CD14-positive monocyte (primary cell): Measurements from ENCODE around the gene DOCK10. TPM values are rescaled to one million over a fixed set of nuclear protein-coding genes. Genes with fewer than 3 reads are reported as not detected.

ENCODE experiments used
- DNase-seq, 3 donors: peaks; one replicate each; pipeline ENCODE4 v3.0.0-alpha.2; 2011 to 2022
- H2AFZ ChIP-seq: 2 replicates; pipeline ENCODE4 v1.6.0; 2012; ENCODE audit warnings: mild to moderate bottlenecking, low read depth, low read length, inconsistent platforms; ENCODE audit not compliant: insufficient read depth, poor library complexity, severe bottlenecking
- H3K27ac ChIP-seq, 2 donors: 1 replicate in 1 of 2; 2 replicates in 1 of 2; pipeline ENCODE4 v1.5.1; 2012 to 2013; ENCODE audit warnings: low read length in 2 of 2, control low read depth in 1 of 2, inconsistent platforms in 1 of 2, low read depth in 1 of 2, mild to moderate bottlenecking in 1 of 2
- H3K27me3 ChIP-seq, 2 donors: one replicate each; pipeline versions ENCODE4 v1.6.0 to v1.6.1; 2011 to 2013; ENCODE audit warnings: low read length in 2 of 2; ENCODE audit not compliant: control insufficient read depth in 2 of 2, insufficient read depth in 2 of 2
- H3K36me3 ChIP-seq, 2 donors: replicated peaks in 1 of 2; 1 replicate in 1 of 2; 2 replicates in 1 of 2; pipeline versions ENCODE4 v1.5.1 to v1.6.1; 2012 to 2013; ENCODE audit warnings: low read length in 2 of 2, control low read depth in 1 of 2, inconsistent platforms in 1 of 2, mild to moderate bottlenecking in 1 of 2; ENCODE audit not compliant: insufficient read depth in 2 of 2, control insufficient read depth in 1 of 2
- H3K4me1 ChIP-seq, 2 donors: 1 replicate in 1 of 2; 2 replicates in 1 of 2; pipeline versions ENCODE4 v1.5.1 to v1.6.1; 2012 to 2013; ENCODE audit warnings: low read length in 2 of 2, control low read depth in 1 of 2, inconsistent platforms in 1 of 2, mild to moderate bottlenecking in 1 of 2, moderate library complexity in 1 of 2; ENCODE audit not compliant: insufficient read depth in 2 of 2, control insufficient read depth in 1 of 2
- H3K4me2 ChIP-seq: replicated peaks from 2 replicates; pipeline ENCODE3; 2012; ENCODE audit warnings: low read length, moderate library complexity, mild to moderate bottlenecking; ENCODE audit not compliant: poor library complexity, severe bottlenecking; ENCODE audit errors: extremely low read depth
- H3K4me3 ChIP-seq, 3 experiments: fragments of 200-600 bp in 1 of 3; sonication (generic) in 1 of 3; replicated peaks in 1 of 3; 1 replicate in 2 of 3; 2 replicates in 1 of 3; pipeline ENCODE4 v1.5.1; 2011 to 2013; ENCODE audit warnings: low read length in 3 of 3, mild to moderate bottlenecking in 3 of 3, control low read depth in 2 of 3, low read depth in 2 of 3, inconsistent platforms in 1 of 3, moderate library complexity in 1 of 3
- H3K79me2 ChIP-seq: 2 replicates; pipeline ENCODE4 v1.6.0; 2012; ENCODE audit warnings: mild to moderate bottlenecking, control low read depth, inconsistent platforms, low read length, moderate library complexity; ENCODE audit not compliant: insufficient read depth
- H3K9ac ChIP-seq: 2 replicates; pipeline ENCODE4 v1.6.0; 2017; ENCODE audit warnings: low read length, mild to moderate bottlenecking; ENCODE audit not compliant: insufficient read depth, poor library complexity, severe bottlenecking
- H3K9me3 ChIP-seq, 2 donors: replicated peaks in 1 of 2; 1 replicate in 1 of 2; 2 replicates in 1 of 2; pipeline versions ENCODE4 v1.5.1 to v1.6.1; 2012 to 2013; ENCODE audit warnings: low read length in 2 of 2, control low read depth in 1 of 2; ENCODE audit not compliant: control insufficient read depth in 1 of 2, insufficient read depth in 1 of 2
- H4K20me1 ChIP-seq: 2 replicates; pipeline ENCODE4 v1.6.0; 2012; ENCODE audit warnings: mild to moderate bottlenecking, low read length, control low read depth, moderate library complexity; ENCODE audit not compliant: insufficient read depth
- H3K27ac Mint-ChIP-seq, 7 donors: one replicate each; pipeline ENCODE4 v1.8.0; 2020; ENCODE audit warnings: mild to moderate bottlenecking in 7 of 7, mixed read lengths in 7 of 7, moderate library complexity in 6 of 7, inconsistent platforms in 2 of 7
- H3K27me3 Mint-ChIP-seq, 3 donors: one replicate each; pipeline ENCODE4 v1.8.0; 2021 to 2022; ENCODE audit warnings: low read depth in 3 of 3, mild to moderate bottlenecking in 3 of 3, mixed read lengths in 3 of 3, moderate library complexity in 3 of 3, inconsistent platforms in 1 of 3
- H3K36me3 Mint-ChIP-seq, 2 donors: one replicate each; pipeline ENCODE4 v1.8.0; 2020; ENCODE audit warnings: mixed read lengths in 2 of 2, inconsistent platforms in 1 of 2, mild to moderate bottlenecking in 1 of 2
- H3K4me1 Mint-ChIP-seq: one replicate; pipeline ENCODE4 v1.8.0; 2020; ENCODE audit warnings: mild to moderate bottlenecking, mixed read lengths
- H3K4me3 Mint-ChIP-seq, 2 donors: one replicate each; pipeline ENCODE4 v1.8.0; 2020; ENCODE audit warnings: mild to moderate bottlenecking in 2 of 2, mixed read lengths in 2 of 2, moderate library complexity in 1 of 2
- H3K9me3 Mint-ChIP-seq, 7 donors: one replicate each; pipeline ENCODE4 v1.8.0; 2020 to 2022; ENCODE audit warnings: mixed read lengths in 7 of 7, mild to moderate bottlenecking in 6 of 7, moderate library complexity in 6 of 7, inconsistent platforms in 2 of 7
- CTCF ChIP-seq: fragments of 200-600 bp; IDR thresholded peaks from one replicate; pipeline ENCODE4 v1.8.0; 2022; ENCODE audit warnings: antibody characterized with exemption, mild to moderate bottlenecking
- WGBS: methylation state at CpG from one replicate; pipeline ENCODE4 v1.1.5; 2013; ENCODE audit warnings: missing lambda C conversion rate; ENCODE audit not compliant: insufficient coverage; 5-methylcytosine and 5-hydroxymethylcytosine counted together
- intact Hi-C, 2 donors: fragments of 100-400 bp; cut with micrococcal nuclease; formaldehyde crosslinking; loops; one replicate each; pipeline versions ENCODE4 v1.15.0 to v1.15.1; 2023
- polyA plus RNA-seq, 3 donors: library from polyadenylated mRNA; depleted of rRNA in 1 of 3; unstranded in 2 of 3; stranded (reverse) in 1 of 3; fragments of 300-500 nt in 2 of 3; fragments of >200 nt in 1 of 3; fragmentation: Illumina TruSeq in 2 of 3; gene quantifications; 1 replicate in 2 of 3; 2 replicates in 1 of 3; pipeline ENCODE4 v1.2.3, GENCODE V29; 2012 to 2021

The DOCK10 gene
- polyA plus RNA-seq, 3 donors, result 9.5 to 30.9 (median 16.5) TPM

- H3K27me3 ChIP-seq, result no peaks in the 10 kb centered on the region
- H3K27ac ChIP-seq, result no peak overlapping the region
- no peaks in the 10 kb centered on the region for H4K20me1 ChIP-seq
- Mint-ChIP-seq H3K27ac (no peak overlapping the region), H3K36me3 (no peaks in the 10 kb centered on the region), H3K9me3 (peaks cover 4 to 14% (median 9%) of the 10 kb centered on the region in 7 donors), H3K4me3 (no peak overlapping the region), H3K27me3 (peaks cover 0 to 2% (median 0%) of the 10 kb centered on the region in 3 donors), H3K4me1 (peaks cover 8% of the 10 kb centered on the region)
- no peak overlapping the region for H3K4me3 ChIP-seq
- no peaks in the 10 kb centered on the region for H3K79me2 ChIP-seq
- H3K9me3 ChIP-seq, result peaks cover 4% of the 10 kb centered on the region in 2 donors
- no peaks in the 10 kb centered on the region for H3K36me3 ChIP-seq
- no peak overlapping the region for H2AFZ ChIP-seq
- no CpG with 5 or more reads among the region's 2 CpGs for WGBS
- no peak overlapping the region for H3K9ac ChIP-seq
- no peak overlapping the region for H3K4me2 ChIP-seq
- H3K4me1 ChIP-seq, result peaks cover 0 to 3% of the 10 kb centered on the region in 2 donors
- intact Hi-C loops, result no loop called here
- TF ChIP-seq CTCF, result no peak
- no peak for DNase-seq
Measured at GRCh38 chr2:225072444-225072843, 30.2 kb upstream of the DOCK10 start.

GRCh38 chr2:225070811-225071210 is 28.5 kb upstream of the DOCK10 start:
- Mint-ChIP-seq H3K4me1 (peaks cover 8% of the 10 kb centered on the region), H3K27ac (no peak overlapping the region)
- intact Hi-C loops, result no loop called here

More at GRCh38 chr2:225070811-225071210, 28.5 kb upstream of the DOCK10 start:
- Histone ChIP-seq H3K9me3 (peaks cover 5 to 9% of the 10 kb centered on the region in 2 donors), H3K9ac (no peak overlapping the region), H3K27ac (no peak overlapping the region), H3K4me2 (no peak overlapping the region), H3K27me3 (no peaks in the 10 kb centered on the region), H3K79me2 (no peaks in the 10 kb centered on the region), H4K20me1 (no peaks in the 10 kb centered on the region), H3K36me3 (no peaks in the 10 kb centered on the region), H3K4me1 (peaks cover 0 to 3% of the 10 kb centered on the region in 2 donors), H3K4me3 (no peak overlapping the region), H2AFZ (no peak overlapping the region)
- DNase-seq, result no peak
- 80% methylated on average over 1 of the region's 2 CpGs for WGBS
- no peak for TF ChIP-seq CTCF
- Mint-ChIP-seq H3K9me3 (peaks cover 4 to 25% (median 22%) of the 10 kb centered on the region in 7 donors), H3K36me3 (no peaks in the 10 kb centered on the region), H3K27me3 (peaks cover 0 to 2% (median 0%) of the 10 kb centered on the region in 3 donors), H3K4me3 (no peak overlapping the region)
